Measurements from ENCODE around the gene KCNJ18. TPM values are rescaled to one million over a fixed set of nuclear protein-coding genes. Genes with fewer than 3 reads are reported as not detected.
A peak's percentile ranks its signal among the peaks of the same experiment; 100 is the strongest.
"Not testable (repeated sequence)": the region's sequence is repeated elsewhere in the genome, so short reads cannot be mapped to it uniquely, and the experiment has no call there.

KCNJ18 gene
- total RNA-seq, 1 experiment from 2014 or later: 0.35 TPM

GRCh38 chr17:21685061-21685795, 7.1 kb upstream of the KCNJ18 start:
- DNase-seq (ENCODE audit: low spot score): not testable (repeated sequence)

- DNase-seq (ENCODE audit: low spot score): no peak
These were observed 5.9 kb upstream of the KCNJ18 start for GRCh38 chr17:21686165-21687015.

- no peak for DNase-seq (ENCODE audit: low spot score)
These were observed 5.0 kb upstream of the KCNJ18 start for GRCh38 chr17:21687136-21687953.

- DNase-seq (ENCODE audit: low spot score): no peak
These were observed 3.9 kb upstream of the KCNJ18 start for GRCh38 chr17:21688293-21688949.

GRCh38 chr17:21689604-21690003, 2.7 kb upstream of the KCNJ18 start:
- DNase-seq (ENCODE audit: low spot score): peak; percentile 96

- not testable (repeated sequence) for DNase-seq (ENCODE audit: low spot score)
These were observed 1.5 kb upstream of the KCNJ18 start for GRCh38 chr17:21690811-21691210.

- DNase-seq (ENCODE audit: low spot score): not testable (repeated sequence)
These were observed 842 bp upstream of the KCNJ18 start for GRCh38 chr17:21691481-21691880.

- DNase-seq (ENCODE audit: low spot score): not testable (repeated sequence)
These were observed 362 bp downstream of the KCNJ18 start for GRCh38 chr17:21692704-21693065.

- not testable (repeated sequence) for DNase-seq (ENCODE audit: low spot score)
These were observed 1.1 kb downstream of the KCNJ18 start for GRCh38 chr17:21693391-21693796.

GRCh38 chr17:21693937-21694336, 1.6 kb downstream of the KCNJ18 start:
- DNase-seq (ENCODE audit: low spot score): not testable (repeated sequence)

GRCh38 chr17:21696227-21696626, 3.9 kb downstream of the KCNJ18 start:
- not testable (repeated sequence) for DNase-seq (ENCODE audit: low spot score)

- DNase-seq (ENCODE audit: low spot score): not testable (repeated sequence)
These were observed 4.7 kb downstream of the KCNJ18 start for GRCh38 chr17:21696842-21697507.

GRCh38 chr17:21697508-21697860, 5.2 kb downstream of the KCNJ18 start:
- not testable (repeated sequence) for DNase-seq (ENCODE audit: low spot score)

GRCh38 chr17:21698437-21699075, 6.2 kb downstream of the KCNJ18 start:
- DNase-seq (ENCODE audit: low spot score): not testable (repeated sequence)

- DNase-seq (ENCODE audit: low spot score): not testable (repeated sequence)
These were observed 6.8 kb downstream of the KCNJ18 start for GRCh38 chr17:21699124-21699523.

- not testable (repeated sequence) for DNase-seq (ENCODE audit: low spot score)
These were observed 7.4 kb downstream of the KCNJ18 start for GRCh38 chr17:21699573-21700236.

GRCh38 chr17:21701090-21701489, 8.8 kb downstream of the KCNJ18 start:
- not testable (repeated sequence) for DNase-seq (ENCODE audit: low spot score)

- DNase-seq (ENCODE audit: low spot score): not testable (repeated sequence)
These were observed 9.7 kb downstream of the KCNJ18 start for GRCh38 chr17:21702029-21702428.

- DNase-seq (ENCODE audit: low spot score): not testable (repeated sequence)
These were observed 10.2 kb downstream of the KCNJ18 start for GRCh38 chr17:21702521-21702920.
